Left lung (tissue), 14 donors: ENCODE data around the gene IGFBP4. TPM values are rescaled to one million over a fixed set of nuclear protein-coding genes. Genes with fewer than 3 reads are reported as not detected.

ENCODE experiments used
- ATAC-seq: fragments of 200-7000 bp; cut with Tn5 transposase; one replicate; pipeline ENCODE4 v1.9.1; 2020; ENCODE audit warnings: moderate library complexity
- DNase-seq, 4 donors: peaks; one replicate each; pipeline ENCODE4 v3.0.0-alpha.2; 2013 to 2020
- H3K27ac ChIP-seq, 2 donors: fragments of 200-600 bp; sonication (generic) in 1 of 2; one replicate each; pipeline versions ENCODE4 v1.5.0 to v1.8.0; 2020 to 2021
- H3K27me3 ChIP-seq, 2 donors: fragments of 200-600 bp; sonication (generic) in 1 of 2; one replicate each; pipeline versions ENCODE4 v1.5.0 to v1.8.0; 2020 to 2021
- H3K36me3 ChIP-seq, 2 donors: fragments of 200-600 bp; sonication (generic) in 1 of 2; one replicate each; pipeline versions ENCODE4 v1.5.0 to v1.8.0; 2020 to 2021
- H3K4me1 ChIP-seq, 2 donors: fragments of 200-600 bp; one replicate each; pipeline ENCODE4 v1.8.0; 2021
- H3K4me3 ChIP-seq, 2 donors: fragments of 200-600 bp; sonication (generic) in 1 of 2; one replicate each; pipeline versions ENCODE4 v1.5.0 to v1.8.0; 2020 to 2021; ENCODE audit warnings: mild to moderate bottlenecking in 1 of 2
- H3K9me3 ChIP-seq, 2 donors: fragments of 200-600 bp; sonication (generic) in 1 of 2; one replicate each; pipeline versions ENCODE4 v1.5.0 to v1.8.0; 2020 to 2021
- CTCF ChIP-seq, 2 donors: fragments of 200-600 bp; sonication (generic) in 1 of 2; IDR thresholded peaks; one replicate each; pipeline versions ENCODE4 v1.5.0 to v1.8.0; 2021; ENCODE audit warnings: antibody characterized with exemption in 2 of 2
- intact Hi-C, 2 donors: fragments of 100-400 bp; cut with DNase I; formaldehyde crosslinking; loops; one replicate each; pipeline versions ENCODE4 v1.11.2 to v1.14.2; 2022
- long read RNA-seq, 12 donors: library from polyadenylated mRNA in 2 of 12; unstranded in 2 of 12; transcript quantifications; one replicate each; pipeline ENCODE4 v2.0.0 and lab custom pipeline, GENCODE V29; 2019 to 2026
- polyA plus RNA-seq, 6 donors: library from polyadenylated mRNA; unstranded; fragments of 120-200 nt; gene quantifications; one replicate each; pipeline ENCODE4 v1.2.1, GENCODE V29; 2013; ENCODE audit not compliant: insufficient read length in 6 of 6
- total RNA-seq, 2 donors: library from RNA; stranded (reverse); fragmentation: NEBNext Ultra II Directional; extraction: Animal tissue kit (Norgen Biotek cat#: 25700); gene quantifications; one replicate each; pipeline ENCODE4 v1.2.1, GENCODE V29; 2021
- donor health status: DM: no; HTN: yes; CAD: no.
- donor health status: DM: no; HTN: no; CAD: no.

IGFBP4 gene
- 100 to 1,000 TPM; 333 to 407 TPM for total RNA-seq
- polyA plus RNA-seq: 100 to 1,000 TPM; 207 to 257 (median 227) TPM
- long read RNA-seq, donor 1, transcript IGFBP4-201 (4 exons, 2,200 nt): major isoform, 135 of 299 reads
- long read RNA-seq, donor 1, partial matches to known transcripts: 159 of 299 reads
- long read RNA-seq, donor 1, other reads (novel, unspliced or antisense): 5 of 299 reads
- long read RNA-seq, donor 2, transcript IGFBP4-201 (4 exons, 2,200 nt): major isoform, 90 of 105 reads
- long read RNA-seq, donor 2, partial matches to known transcripts: 15 of 105 reads
- long read RNA-seq, donor 2, other reads (novel, unspliced or antisense): 0 of 105 reads
- long read RNA-seq, donor 3, transcript IGFBP4-201 (4 exons, 2,200 nt): major isoform, 71 of 131 reads
- long read RNA-seq, donor 3, partial matches to known transcripts: 60 of 131 reads
- long read RNA-seq, donor 3, other reads (novel, unspliced or antisense): 0 of 131 reads
- long read RNA-seq, donor 4, transcript IGFBP4-201 (4 exons, 2,200 nt): major isoform, 190 of 237 reads
- long read RNA-seq, donor 4, partial matches to known transcripts: 7 of 237 reads
- long read RNA-seq, donor 4, other reads (novel, unspliced or antisense): 40 of 237 reads
- long read RNA-seq, donor 5, transcript IGFBP4-201 (4 exons, 2,200 nt): major isoform, 91 of 209 reads
- long read RNA-seq, donor 5, partial matches to known transcripts: 118 of 209 reads
- long read RNA-seq, donor 5, other reads (novel, unspliced or antisense): 0 of 209 reads
- long read RNA-seq, donor 6, transcript IGFBP4-201 (4 exons, 2,200 nt): major isoform, 54 of 104 reads
- long read RNA-seq, donor 6, partial matches to known transcripts: 50 of 104 reads
- long read RNA-seq, donor 6, other reads (novel, unspliced or antisense): 0 of 104 reads
- long read RNA-seq, donor 7, transcript IGFBP4-201 (4 exons, 2,200 nt): major isoform, 14 of 14 reads
- long read RNA-seq, donor 7, partial matches to known transcripts: 0 of 14 reads
- long read RNA-seq, donor 7, other reads (novel, unspliced or antisense): 0 of 14 reads
- long read RNA-seq, donor 8, transcript IGFBP4-201 (4 exons, 2,200 nt): major isoform, 46 of 105 reads
- long read RNA-seq, donor 8, partial matches to known transcripts: 59 of 105 reads
- long read RNA-seq, donor 8, other reads (novel, unspliced or antisense): 0 of 105 reads
- long read RNA-seq, donor 9: 0 reads
- long read RNA-seq, donor 10, transcript IGFBP4-201 (4 exons, 2,200 nt): major isoform, 189 of 231 reads
- long read RNA-seq, donor 10, partial matches to known transcripts: 33 of 231 reads
- long read RNA-seq, donor 10, other reads (novel, unspliced or antisense): 9 of 231 reads
- long read RNA-seq, donor 11: 0 reads
- long read RNA-seq, donor 12, transcript IGFBP4-201 (4 exons, 2,200 nt): major isoform, 67 of 67 reads
- long read RNA-seq, donor 12, partial matches to known transcripts: 0 of 67 reads
- long read RNA-seq, donor 12, other reads (novel, unspliced or antisense): 0 of 67 reads

DNA sequence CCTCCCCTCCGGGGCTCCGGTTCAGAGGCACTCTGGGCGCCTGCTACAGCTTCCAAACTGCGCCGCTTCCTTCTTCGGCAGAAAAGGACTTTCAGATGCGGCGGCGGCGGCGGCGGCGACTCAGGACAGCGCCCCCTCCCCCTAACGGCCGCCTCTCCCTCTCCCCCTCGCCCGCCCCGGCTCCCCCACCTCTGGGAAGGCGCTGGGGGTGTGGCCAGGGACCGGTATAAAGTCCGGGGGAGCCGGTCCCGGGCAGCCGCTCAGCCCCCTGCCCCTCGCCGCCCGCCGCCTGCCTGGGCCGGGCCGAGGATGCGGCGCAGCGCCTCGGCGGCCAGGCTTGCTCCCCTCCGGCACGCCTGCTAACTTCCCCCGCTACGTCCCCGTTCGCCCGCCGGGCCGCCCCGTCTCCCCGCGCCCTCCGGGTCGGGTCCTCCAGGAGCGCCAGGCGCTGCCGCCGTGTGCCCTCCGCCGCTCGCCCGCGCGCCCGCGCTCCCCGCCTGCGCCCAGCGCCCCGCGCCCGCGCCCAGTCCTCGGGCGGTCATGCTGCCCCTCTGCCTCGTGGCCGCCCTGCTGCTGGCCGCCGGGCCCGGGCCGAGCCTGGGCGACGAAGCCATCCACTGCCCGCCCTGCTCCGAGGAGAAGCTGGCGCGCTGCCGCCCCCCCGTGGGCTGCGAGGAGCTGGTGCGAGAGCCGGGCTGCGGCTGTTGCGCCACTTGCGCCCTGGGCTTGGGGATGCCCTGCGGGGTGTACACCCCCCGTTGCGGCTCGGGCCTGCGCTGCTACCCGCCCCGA lies at the start of gene IGFBP4:
Gene IGFBP4 (plus strand): TSS at position 255 of the 792 bp plus-strand sequence. CDS start 286 bp downstream, at position 541.
- peak; percentile 73 to 94 (median 86) for DNase-seq
- Histone ChIP-seq H3K27me3 (peaks cover 0 to 25% of the 10 kb centered on the region in 2 donors), H3K9me3 (no peaks in the 10 kb centered on the region), H3K27ac (peak within 1 kb of the TSS; percentile 87 to 93), H3K4me1 (peaks cover 29 to 51% of the 10 kb centered on the region in 2 donors), H3K4me3 (peak within 1 kb of the TSS; percentile 64 to 67), H3K36me3 (no peaks in the 10 kb centered on the region)
- peak; percentile 7 to 35 for TF ChIP-seq CTCF (IDR thresholded peaks at IDR 0.05)
- intact Hi-C loops: loop anchor here in 1 of 2 donors (5.0 kb wide), 1 partner anchor 89 kb away; no protein-coding TSS in a partner anchor
- peak; percentile 74 for ATAC-seq

GRCh38 chr17:40399185-40399584 lies 44.1 kb upstream of the IGFBP4 start:
- H3K27me3 ChIP-seq: no peaks in the 10 kb centered on the region
- DNase-seq (peak in 1 of 4 donors; percentile 67), ATAC-seq (peak; percentile 74)
- H3K9me3 ChIP-seq: no peaks in the 10 kb centered on the region
- H3K36me3 ChIP-seq: peaks cover 0 to 5% of the 10 kb centered on the region in 2 donors
- TF ChIP-seq CTCF (IDR thresholded peaks at IDR 0.05): peak; percentile 55 to 61
- intact Hi-C loops: no loop called here
- no peak overlapping the region for H3K4me3 ChIP-seq
- no peak overlapping the region for H3K27ac ChIP-seq
- no peaks in the 10 kb centered on the region for H3K4me1 ChIP-seq

DNA sequence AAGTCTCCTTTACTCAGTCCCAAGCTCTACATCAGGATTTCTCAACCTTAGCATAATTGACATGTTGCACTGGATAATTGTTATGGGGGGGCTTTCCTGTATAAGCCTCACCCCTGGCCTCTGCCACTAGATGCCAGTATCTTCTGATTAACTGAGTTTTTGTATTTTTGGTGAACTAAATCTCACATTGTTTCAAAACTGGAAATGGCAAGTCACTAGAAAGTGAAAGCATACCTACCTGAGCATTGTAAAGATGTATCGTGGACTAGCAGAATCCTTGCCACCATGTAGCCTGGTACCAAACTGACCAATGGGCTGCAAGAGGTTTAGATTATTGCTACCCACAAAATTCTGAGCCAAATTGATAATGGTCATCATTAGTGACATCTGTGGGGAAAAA lies 40.6 kb upstream of the IGFBP4 start:
- Histone ChIP-seq H3K4me1 (no peaks in the 10 kb centered on the region), H3K36me3 (peaks cover 0 to 7% of the 10 kb centered on the region in 2 donors), H3K27ac (no peak overlapping the region), H3K9me3 (no peaks in the 10 kb centered on the region), H3K4me3 (no peak overlapping the region), H3K27me3 (no peaks in the 10 kb centered on the region)
- no peak for TF ChIP-seq CTCF (IDR thresholded peaks at IDR 0.05)
- DNase-seq: no peak
- intact Hi-C loops: no loop called here
- no peak for ATAC-seq

GRCh38 chr17:40404003-40404402 lies 39.2 kb upstream of the IGFBP4 start:
- no peak for TF ChIP-seq CTCF (IDR thresholded peaks at IDR 0.05)
- DNase-seq: no peak
- H3K9me3 ChIP-seq: no peaks in the 10 kb centered on the region

More at GRCh38 chr17:40404003-40404402, 39.2 kb upstream of the IGFBP4 start:
- intact Hi-C loops: no loop called here
- Histone ChIP-seq H3K4me1 (no peaks in the 10 kb centered on the region), H3K27ac (no peak overlapping the region), H3K4me3 (no peak overlapping the region), H3K36me3 (peaks cover 0 to 7% of the 10 kb centered on the region in 2 donors), H3K27me3 (no peaks in the 10 kb centered on the region)
- no peak for ATAC-seq
